HEK293 (cell line): ENCODE measurements around the gene DNAAF5.

ENCODE experiments used
- TCF7L2 ChIP-seq: IDR thresholded peaks from 2 replicates; pipeline ENCODE4 v1.6.1; 2011; ENCODE audit warnings: low read depth, mild to moderate bottlenecking, inconsistent platforms, low read length, moderate library complexity, borderline replicate concordance
- TRIM28 ChIP-seq: IDR thresholded peaks from 2 replicates; pipeline ENCODE4 v1.6.1; 2011; ENCODE audit warnings: low read length, control low read depth, borderline replicate concordance
- ZNF366 ChIP-seq: fragments of 450-650 bp; formaldehyde crosslinking; conservative IDR thresholded peaks from 2 replicates; pipeline ENCODE4 v1.5.1; 2016; ENCODE audit warnings: missing biosample characterization, missing genetic modification characterization
- ZNF416 ChIP-seq: fragments of 450-650 bp; formaldehyde crosslinking; IDR thresholded peaks from 2 replicates; pipeline ENCODE4 v1.5.1; 2016; ENCODE audit warnings: missing biosample characterization, missing genetic modification characterization
- TF ChIP-seq, protein P1 (sequence below): fragments of 450-650 bp; formaldehyde crosslinking; IDR thresholded peaks from 2 replicates; pipeline ENCODE4 v1.5.1; 2016; ENCODE audit warnings: missing biosample characterization, missing genetic modification characterization
- TF ChIP-seq, protein P2 (sequence below): fragments of 450-650 bp; formaldehyde crosslinking; IDR thresholded peaks from 2 replicates; pipeline ENCODE4 v1.5.1; 2016; ENCODE audit warnings: missing biosample characterization, missing genetic modification characterization

DNA sequence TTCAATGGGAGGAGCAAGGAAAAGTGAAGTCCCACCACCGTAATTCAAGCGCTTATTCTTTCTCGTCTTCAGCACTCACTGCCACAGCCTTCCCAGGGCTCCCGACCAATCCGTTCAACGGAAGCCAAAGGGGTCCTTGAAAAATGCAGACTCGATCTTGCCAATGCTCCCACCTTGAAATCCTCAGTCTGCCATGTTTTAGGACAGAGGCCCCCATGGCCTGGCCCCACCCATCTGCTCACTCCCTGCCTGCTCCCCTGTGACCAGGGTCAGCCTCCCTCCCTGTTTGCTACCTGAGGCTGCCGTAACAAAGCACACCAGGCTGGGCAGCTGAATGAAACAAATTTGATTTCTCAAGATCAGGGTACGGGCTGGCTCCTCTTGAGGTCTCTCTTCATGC, 3.0 kb upstream of the DNAAF5 start:
- TF ChIP-seq TRIM28 (no peak), ZNF366 (tag by site-specific recombination) (no peak), TCF7L2 (no peak), ZNF416 (tag by site-specific recombination) (no peak)
- TF ChIP-seq, protein P1, sequence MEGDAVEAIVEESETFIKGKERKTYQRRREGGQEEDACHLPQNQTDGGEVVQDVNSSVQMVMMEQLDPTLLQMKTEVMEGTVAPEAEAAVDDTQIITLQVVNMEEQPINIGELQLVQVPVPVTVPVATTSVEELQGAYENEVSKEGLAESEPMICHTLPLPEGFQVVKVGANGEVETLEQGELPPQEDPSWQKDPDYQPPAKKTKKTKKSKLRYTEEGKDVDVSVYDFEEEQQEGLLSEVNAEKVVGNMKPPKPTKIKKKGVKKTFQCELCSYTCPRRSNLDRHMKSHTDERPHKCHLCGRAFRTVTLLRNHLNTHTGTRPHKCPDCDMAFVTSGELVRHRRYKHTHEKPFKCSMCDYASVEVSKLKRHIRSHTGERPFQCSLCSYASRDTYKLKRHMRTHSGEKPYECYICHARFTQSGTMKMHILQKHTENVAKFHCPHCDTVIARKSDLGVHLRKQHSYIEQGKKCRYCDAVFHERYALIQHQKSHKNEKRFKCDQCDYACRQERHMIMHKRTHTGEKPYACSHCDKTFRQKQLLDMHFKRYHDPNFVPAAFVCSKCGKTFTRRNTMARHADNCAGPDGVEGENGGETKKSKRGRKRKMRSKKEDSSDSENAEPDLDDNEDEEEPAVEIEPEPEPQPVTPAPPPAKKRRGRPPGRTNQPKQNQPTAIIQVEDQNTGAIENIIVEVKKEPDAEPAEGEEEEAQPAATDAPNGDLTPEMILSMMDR (tag by site-specific recombination), result no peak
- TF ChIP-seq, protein P2, sequence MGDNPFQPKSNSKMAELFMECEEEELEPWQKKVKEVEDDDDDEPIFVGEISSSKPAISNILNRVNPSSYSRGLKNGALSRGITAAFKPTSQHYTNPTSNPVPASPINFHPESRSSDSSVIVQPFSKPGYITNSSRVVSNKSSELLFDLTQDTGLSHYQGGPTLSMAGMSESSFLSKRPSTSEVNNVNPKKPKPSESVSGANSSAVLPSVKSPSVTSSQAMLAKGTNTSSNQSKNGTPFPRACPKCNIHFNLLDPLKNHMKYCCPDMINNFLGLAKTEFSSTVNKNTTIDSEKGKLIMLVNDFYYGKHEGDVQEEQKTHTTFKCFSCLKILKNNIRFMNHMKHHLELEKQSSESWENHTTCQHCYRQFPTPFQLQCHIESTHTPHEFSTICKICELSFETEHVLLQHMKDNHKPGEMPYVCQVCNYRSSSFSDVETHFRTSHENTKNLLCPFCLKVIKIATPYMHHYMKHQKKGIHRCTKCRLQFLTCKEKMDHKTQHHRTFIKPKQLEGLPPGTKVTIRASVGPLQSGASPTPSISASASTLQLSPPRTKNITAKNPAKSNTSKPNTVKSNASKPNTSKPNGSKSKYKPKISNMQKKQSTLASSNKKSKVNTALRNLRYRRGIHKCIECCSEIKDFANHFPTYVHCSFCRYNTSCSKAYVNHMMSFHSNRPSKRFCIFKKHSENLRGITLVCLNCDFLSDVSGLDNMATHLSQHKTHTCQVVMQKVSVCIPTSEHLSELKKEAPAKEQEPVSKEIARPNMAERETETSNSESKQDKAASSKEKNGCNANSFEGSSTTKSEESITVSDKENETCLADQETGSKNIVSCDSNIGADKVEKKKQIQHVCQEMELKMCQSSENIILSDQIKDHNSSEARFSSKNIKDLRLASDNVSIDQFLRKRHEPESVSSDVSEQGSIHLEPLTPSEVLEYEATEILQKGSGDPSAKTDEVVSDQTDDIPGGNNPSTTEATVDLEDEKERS, result no peak
